ENCODE results near the gene COA5.

- TF ChIP-seq, protein P1, sequence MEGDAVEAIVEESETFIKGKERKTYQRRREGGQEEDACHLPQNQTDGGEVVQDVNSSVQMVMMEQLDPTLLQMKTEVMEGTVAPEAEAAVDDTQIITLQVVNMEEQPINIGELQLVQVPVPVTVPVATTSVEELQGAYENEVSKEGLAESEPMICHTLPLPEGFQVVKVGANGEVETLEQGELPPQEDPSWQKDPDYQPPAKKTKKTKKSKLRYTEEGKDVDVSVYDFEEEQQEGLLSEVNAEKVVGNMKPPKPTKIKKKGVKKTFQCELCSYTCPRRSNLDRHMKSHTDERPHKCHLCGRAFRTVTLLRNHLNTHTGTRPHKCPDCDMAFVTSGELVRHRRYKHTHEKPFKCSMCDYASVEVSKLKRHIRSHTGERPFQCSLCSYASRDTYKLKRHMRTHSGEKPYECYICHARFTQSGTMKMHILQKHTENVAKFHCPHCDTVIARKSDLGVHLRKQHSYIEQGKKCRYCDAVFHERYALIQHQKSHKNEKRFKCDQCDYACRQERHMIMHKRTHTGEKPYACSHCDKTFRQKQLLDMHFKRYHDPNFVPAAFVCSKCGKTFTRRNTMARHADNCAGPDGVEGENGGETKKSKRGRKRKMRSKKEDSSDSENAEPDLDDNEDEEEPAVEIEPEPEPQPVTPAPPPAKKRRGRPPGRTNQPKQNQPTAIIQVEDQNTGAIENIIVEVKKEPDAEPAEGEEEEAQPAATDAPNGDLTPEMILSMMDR (IDR thresholded peaks at IDR 0.05) = no peak
- TF ChIP-seq ZFX (IDR thresholded peaks at IDR 0.05; ENCODE audit: borderline replicate concordance) = no peak
Observed at GRCh38 chr2:98632351-98632750, 24.0 kb upstream of the COA5 start.

All from 22Rv1 (cell line).